Brain microvascular endothelial cell (primary cell): Measurements from ENCODE around the gene MEIS2.
A peak's percentile ranks its signal among the peaks of the same experiment; 100 is the strongest.

Experiments used
- DNase-seq: peaks from one replicate; pipeline ENCODE4 v3.0.0-alpha.2; 2020
- H3K27ac ChIP-seq: fragments of 250-450 bp; sonication (Bioruptor Pico); 2 replicates; pipeline ENCODE4 v1.5.1; 2020; ENCODE audit warnings: mild to moderate bottlenecking, moderate library complexity
- H3K27me3 ChIP-seq: fragments of 250-450 bp; sonication (Bioruptor Pico); replicated peaks from 2 replicates; pipeline ENCODE4 v1.5.1; 2020; ENCODE audit warnings: mild to moderate bottlenecking
- H3K36me3 ChIP-seq: fragments of 250-450 bp; sonication (Bioruptor Pico); replicated peaks from 2 replicates; pipeline ENCODE4 v1.5.1; 2020; ENCODE audit warnings: mild to moderate bottlenecking
- H3K4me3 ChIP-seq: 2 replicates; pipeline ENCODE4 v1.5.1; 2011; ENCODE audit warnings: low read depth, mild to moderate bottlenecking, control low read depth, low read length, moderate library complexity
- CTCF ChIP-seq: IDR thresholded peaks from 2 replicates; pipeline ENCODE4 v1.5.1; 2011; ENCODE audit warnings: low read depth, mild to moderate bottlenecking, moderate library complexity, low read length, control low read depth, inconsistent platforms; ENCODE audit errors: missing control alignments
- in situ Hi-C: cut with HindIII; loops from 2 replicates; pipeline ENCODE4 v1.10.0; 2017; ENCODE audit warnings: low sequenced_read_pairs, low pct_ligation_motif_present

The MEIS2 gene

GRCh38 chr15:37140531-37141058, 40.2 kb upstream of the MEIS2 start:
- in situ Hi-C loops, result no loop called here
- Histone ChIP-seq H3K27me3 (no peaks in the 10 kb centered on the region), H3K27ac (no peak overlapping the region), H3K4me3 (no peak overlapping the region), H3K36me3 (no peaks in the 10 kb centered on the region)
- DNase-seq, result no peak
- TF ChIP-seq CTCF, result no peak

- no peak overlapping the region for H3K4me3 ChIP-seq
- TF ChIP-seq CTCF, result no peak
- no peaks in the 10 kb centered on the region for H3K36me3 ChIP-seq
- H3K27me3 ChIP-seq, result no peaks in the 10 kb centered on the region
- no peak for DNase-seq
- in situ Hi-C loops, result no loop called here
- no peak overlapping the region for H3K27ac ChIP-seq
These were observed 38.4 kb upstream of the MEIS2 start for GRCh38 chr15:37138591-37139215.

- Histone ChIP-seq H3K27me3 (no peaks in the 10 kb centered on the region), H3K4me3 (no peak overlapping the region), H3K27ac (no peak overlapping the region), H3K36me3 (no peaks in the 10 kb centered on the region)
- no peak for DNase-seq
- TF ChIP-seq CTCF, result no peak
- in situ Hi-C loops, result no loop called here
These were observed 36.9 kb upstream of the MEIS2 start for GRCh38 chr15:37137221-37137620.

DNA sequence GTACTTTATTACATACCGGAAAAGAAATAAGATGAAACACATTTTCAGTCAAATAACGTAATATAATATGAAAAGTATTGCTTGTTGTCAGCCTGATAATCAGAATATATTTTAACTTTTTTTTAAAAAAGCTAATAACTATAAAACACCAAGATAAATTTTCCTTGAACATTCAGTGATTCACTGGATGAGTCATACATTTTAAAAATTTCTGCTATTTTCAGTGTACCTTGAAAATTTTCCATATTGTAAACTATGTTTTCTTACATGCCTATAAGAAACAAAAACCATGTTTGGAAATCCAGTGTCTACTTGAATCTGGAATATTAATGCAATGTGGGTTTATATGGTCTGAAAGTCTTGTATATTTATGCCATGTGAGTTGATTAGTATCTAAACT, 36.3 kb upstream of the MEIS2 start:
- in situ Hi-C loops, result no loop called here
- H3K27ac ChIP-seq, result no peak overlapping the region
- TF ChIP-seq CTCF, result no peak
- H3K27me3 ChIP-seq, result no peaks in the 10 kb centered on the region
- no peak for DNase-seq
- no peak overlapping the region for H3K4me3 ChIP-seq
- H3K36me3 ChIP-seq, result no peaks in the 10 kb centered on the region

DNA sequence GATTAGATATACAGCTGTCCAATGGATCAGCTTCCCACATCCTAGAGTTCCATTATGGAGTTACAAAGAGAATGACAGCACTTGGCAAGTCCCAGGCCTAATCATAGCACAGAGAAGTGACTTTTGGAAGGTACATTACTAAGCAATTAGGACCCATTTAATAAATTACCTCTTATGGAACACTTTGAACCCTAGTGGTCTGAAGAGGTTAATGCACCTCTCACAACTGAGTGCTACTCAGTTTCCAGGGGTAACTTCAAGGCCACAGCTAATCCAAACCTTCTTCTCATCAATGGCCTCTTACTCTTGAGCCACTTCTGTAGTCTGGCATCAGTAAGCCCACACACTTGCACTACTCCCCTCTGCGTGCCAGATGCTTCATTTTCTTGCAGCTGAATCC, 34.9 kb upstream of the MEIS2 start:
- H3K27ac ChIP-seq, result no peak overlapping the region
- no peak for DNase-seq
- in situ Hi-C loops, result no loop called here
- no peaks in the 10 kb centered on the region for H3K36me3 ChIP-seq
- H3K27me3 ChIP-seq, result peaks cover 2% of the 10 kb centered on the region
- no peak overlapping the region for H3K4me3 ChIP-seq
- TF ChIP-seq CTCF, result peak; percentile 57

- in situ Hi-C loops, result no loop called here
These were observed 34.4 kb upstream of the MEIS2 start for GRCh38 chr15:37134699-37135131.

More at GRCh38 chr15:37134699-37135131, 34.4 kb upstream of the MEIS2 start:
- no peaks in the 10 kb centered on the region for H3K36me3 ChIP-seq
- TF ChIP-seq CTCF, result peak; percentile 71
- no peak overlapping the region for H3K27ac ChIP-seq
- peaks cover 3% of the 10 kb centered on the region for H3K27me3 ChIP-seq
- H3K4me3 ChIP-seq, result no peak overlapping the region
- peak; percentile 37 for DNase-seq
